ENCODE measurements around the gene CTNS.

Gene CTNS

GRCh38 chr17:3710951-3711383 lies 74.4 kb downstream of the CTNS start:
- no peak for DNase-seq

Measured in anterior cingulate cortex (tissue), 58 donors.